Ishikawa (cell line): ENCODE data around the gene MIF4GD.

Experiments
- CREB1 ChIP-seq: IDR thresholded peaks from 2 replicates; pipeline ENCODE4 v1.6.1; 2012; ENCODE audit warnings: low read depth
- EGR1 ChIP-seq: IDR thresholded peaks from 2 replicates; pipeline ENCODE4 v1.6.1; 2012
- EP300 ChIP-seq: IDR thresholded peaks from 2 replicates; pipeline ENCODE4 v1.6.1; 2012; ENCODE audit warnings: borderline replicate concordance
- FOXM1 ChIP-seq: IDR thresholded peaks from 2 replicates; pipeline ENCODE4 v1.6.1; 2012; ENCODE audit warnings: low read depth, borderline replicate concordance
- MAX ChIP-seq: IDR thresholded peaks from 2 replicates; pipeline ENCODE4 v1.6.1; 2012
- RAD21 ChIP-seq: IDR thresholded peaks from 2 replicates; pipeline ENCODE4 v1.6.1; 2012; ENCODE audit warnings: low read depth
- REST ChIP-seq: IDR thresholded peaks from 2 replicates; pipeline ENCODE4 v1.6.1; 2012; ENCODE audit warnings: low read depth, mild to moderate bottlenecking
- TAF1 ChIP-seq: IDR thresholded peaks from 2 replicates; pipeline ENCODE4 v1.6.1; 2012; ENCODE audit warnings: low read depth, mild to moderate bottlenecking
- ZBTB7A ChIP-seq: IDR thresholded peaks from 2 replicates; pipeline ENCODE4 v1.6.1; 2012; ENCODE audit warnings: low read depth

DNA sequence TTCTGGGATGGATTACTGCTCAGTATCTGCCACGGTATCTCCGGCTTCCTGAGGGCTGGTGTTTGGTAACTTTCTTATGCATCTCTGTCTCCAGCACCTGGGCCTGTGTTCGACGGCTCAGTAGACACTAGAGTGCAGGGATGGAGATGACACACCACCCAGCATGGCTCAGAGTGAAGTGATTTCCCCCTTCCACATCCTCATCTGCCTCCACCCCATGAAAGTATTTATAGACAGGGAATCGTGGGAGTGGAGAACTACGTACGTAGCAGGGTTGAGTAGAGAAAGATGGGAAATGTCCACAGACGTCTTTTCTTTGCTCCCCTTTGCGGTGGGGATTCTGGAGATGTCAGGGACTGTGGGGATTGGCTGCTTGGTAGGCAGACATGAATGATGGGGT, 30.0 kb upstream of the MIF4GD start:
- TF ChIP-seq RAD21 = no peak
- no peak for TF ChIP-seq TAF1
- no peak for TF ChIP-seq EP300
- no peak for TF ChIP-seq EGR1
- TF ChIP-seq CREB1 = no peak
- TF ChIP-seq ZBTB7A = no peak
- no peak for TF ChIP-seq REST
- TF ChIP-seq MAX = no peak
- TF ChIP-seq FOXM1 = no peak
